GM21447 (cell line): ENCODE results near the gene LARGE2.
"Not testable (repeated sequence)": the region's sequence is repeated elsewhere in the genome, so short reads cannot be mapped to it uniquely, and the experiment has no call there.

Experiments used
- ATAC-seq: cut with Tn5 transposase; IDR thresholded peaks from one replicate; pipeline ENCODE4 v1.9.1; 2021; ENCODE audit not compliant: unreplicated experiment

The LARGE2 gene

DNA sequence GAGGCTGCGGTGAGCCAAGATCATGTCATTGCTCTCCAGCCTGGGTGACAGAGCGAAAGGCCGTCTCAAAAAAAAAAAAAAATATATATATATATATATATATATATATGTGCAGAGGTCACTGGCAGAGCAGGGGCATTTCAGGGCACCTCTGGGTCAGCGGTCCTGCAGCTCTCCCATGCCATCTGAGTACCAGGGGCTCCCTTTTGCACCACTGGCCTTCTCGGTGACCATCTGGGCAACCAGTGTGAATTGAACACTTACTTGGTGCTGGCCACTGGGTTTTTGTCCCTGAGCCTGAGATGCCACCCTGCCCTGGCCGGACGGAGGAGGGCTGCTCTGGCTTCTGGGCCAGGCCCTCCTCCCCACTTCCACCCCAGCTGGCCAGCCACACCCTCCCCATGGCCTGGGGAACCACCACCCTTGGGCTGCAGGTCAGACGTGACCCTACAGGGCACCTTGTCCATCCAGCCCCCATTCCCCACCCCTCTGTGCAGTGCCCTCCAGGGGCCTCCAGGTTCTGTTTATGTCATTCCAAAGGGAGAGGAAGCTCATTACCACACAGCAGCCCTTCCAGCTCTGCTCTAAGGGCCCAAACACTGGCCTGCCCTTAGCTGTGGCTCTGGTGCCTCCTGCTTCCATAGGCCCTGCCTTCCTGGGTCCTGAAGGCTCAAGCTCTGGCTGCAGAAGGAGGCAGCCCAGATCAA is 26.8 kb upstream of the LARGE2 start:
- no peak for ATAC-seq

DNA sequence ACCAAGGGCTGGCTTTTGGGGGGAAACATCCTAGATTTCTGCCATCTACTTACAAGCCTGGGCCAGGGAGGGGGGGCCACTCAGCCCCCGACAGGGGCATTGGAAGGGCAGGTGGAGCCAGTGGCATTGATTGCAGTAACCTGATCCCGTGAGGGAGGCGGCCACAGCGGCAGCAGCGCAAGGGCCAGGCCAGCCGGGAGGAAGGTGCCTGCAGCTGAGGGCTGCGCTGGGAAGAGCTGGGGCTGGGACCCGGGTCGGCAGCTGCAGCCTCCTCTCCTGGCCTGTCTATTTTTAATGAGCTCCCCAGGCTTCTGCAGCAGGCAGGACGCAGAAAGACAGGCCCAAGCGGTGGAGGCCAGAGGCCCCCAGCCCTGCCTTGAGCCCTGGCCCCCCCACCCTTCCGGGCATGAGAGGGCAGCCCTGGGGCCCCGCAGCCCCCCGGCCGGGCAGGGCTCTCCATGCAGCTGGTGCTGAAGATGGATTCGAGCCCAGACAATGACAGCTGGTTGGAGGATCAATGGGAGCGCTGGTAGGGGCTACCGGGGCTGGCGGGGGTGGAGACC is 26.0 kb upstream of the LARGE2 start:
- no peak for ATAC-seq

DNA sequence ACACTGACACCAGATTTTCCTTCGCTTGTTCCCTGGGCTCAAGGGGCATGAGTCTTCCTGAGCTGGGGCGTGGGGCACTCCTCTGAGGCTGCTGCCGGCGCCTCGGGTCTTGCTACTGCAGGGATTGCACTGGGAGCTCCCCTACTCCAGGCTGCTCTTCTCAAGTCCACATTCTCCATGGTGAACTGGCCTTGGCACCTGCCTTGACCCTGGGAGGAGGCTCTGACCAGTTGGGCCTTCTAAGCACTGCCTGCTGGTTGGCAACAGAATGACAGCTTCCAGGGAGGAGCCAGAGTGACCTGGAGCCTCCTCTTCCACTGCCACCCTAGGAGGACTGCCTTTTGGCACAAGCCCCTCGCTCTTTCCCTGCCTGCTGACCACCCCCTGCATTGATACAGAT is 24.9 kb upstream of the LARGE2 start:
- ATAC-seq = no peak

DNA sequence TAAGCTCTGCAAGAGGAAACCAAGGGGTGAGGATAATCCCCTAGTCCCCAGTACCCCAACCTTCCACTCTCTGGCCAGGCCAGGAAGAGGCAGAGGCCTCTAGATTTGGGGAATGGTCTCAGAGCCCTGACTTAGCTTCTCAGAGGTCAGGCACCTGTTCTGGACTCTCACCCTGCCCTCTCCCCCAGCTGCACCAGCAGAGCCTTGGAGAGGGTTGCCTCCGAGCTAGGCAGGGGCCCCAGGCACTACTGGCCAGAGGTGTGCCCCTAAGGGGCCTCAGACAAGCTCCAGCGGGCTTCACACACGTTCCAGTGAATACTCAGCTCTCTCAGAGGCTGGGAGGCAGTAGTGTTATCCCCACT is 23.4 kb upstream of the LARGE2 start:
- no peak for ATAC-seq

DNA sequence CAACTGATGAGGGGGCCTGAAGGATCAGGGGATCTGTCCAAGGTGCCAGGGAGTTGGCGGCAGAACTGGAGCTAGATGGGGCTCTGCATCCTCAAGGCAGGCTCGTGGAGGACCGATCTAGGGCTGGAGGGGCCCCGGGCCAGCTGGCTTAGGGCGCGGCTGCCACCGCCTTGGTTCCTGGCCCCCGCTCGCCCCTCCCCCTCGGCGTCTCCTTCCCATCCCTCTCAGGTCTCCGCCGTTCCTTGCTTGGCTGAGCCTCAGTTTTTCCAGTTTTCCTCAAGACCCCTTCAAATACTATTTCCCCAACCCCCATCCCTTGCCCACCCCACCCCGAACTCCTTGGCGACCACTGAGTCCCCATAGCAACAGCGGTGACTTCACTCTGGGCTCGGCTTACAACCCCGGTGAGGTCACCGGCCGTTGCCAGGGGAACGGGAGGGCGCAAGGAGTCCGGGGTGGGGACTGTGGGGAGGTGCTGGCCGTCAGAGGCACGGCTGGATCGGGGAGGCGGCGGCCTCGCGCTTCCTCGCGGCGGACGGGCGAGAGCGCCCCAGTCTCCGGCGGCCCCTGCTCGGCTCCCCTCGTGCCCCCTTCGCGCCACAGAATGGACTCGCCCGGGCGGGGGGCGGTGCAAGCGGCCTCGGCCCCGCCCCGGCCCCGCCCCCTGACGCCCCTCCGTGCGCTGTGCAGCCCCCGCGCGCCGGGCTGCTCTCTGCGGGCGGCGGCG is 22.8 kb upstream of the LARGE2 start:
- peak; percentile 49 for ATAC-seq

DNA sequence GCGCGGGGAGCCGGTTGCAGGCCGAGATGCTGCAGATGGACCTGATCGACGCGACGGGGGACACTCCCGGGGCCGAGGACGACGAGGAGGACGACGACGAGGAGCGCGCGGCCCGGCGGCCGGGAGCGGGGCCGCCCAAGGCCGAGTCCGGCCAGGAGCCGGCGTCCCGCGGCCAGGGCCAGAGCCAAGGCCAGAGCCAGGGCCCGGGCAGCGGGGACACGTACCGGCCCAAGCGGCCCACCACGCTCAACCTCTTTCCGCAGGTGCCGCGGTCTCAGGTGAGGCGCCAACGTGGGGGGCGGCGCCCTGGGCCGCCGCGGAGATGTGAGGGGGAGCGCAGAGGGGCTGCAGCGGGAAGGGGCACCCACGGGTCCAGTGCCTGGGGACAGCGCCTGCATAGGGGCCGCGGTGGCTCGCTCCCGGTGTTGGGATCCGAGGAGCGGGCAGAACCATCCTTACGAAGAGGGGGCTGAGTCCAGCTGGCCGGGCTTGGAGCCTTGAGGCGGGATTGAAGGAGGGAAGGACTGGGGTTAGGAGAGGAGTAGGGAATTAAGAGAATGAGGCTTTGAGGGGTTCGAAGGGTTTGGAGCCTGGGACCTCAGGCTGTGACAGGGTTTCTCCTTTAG is 22.2 kb upstream of the LARGE2 start:
- ATAC-seq = peak; percentile 13

DNA sequence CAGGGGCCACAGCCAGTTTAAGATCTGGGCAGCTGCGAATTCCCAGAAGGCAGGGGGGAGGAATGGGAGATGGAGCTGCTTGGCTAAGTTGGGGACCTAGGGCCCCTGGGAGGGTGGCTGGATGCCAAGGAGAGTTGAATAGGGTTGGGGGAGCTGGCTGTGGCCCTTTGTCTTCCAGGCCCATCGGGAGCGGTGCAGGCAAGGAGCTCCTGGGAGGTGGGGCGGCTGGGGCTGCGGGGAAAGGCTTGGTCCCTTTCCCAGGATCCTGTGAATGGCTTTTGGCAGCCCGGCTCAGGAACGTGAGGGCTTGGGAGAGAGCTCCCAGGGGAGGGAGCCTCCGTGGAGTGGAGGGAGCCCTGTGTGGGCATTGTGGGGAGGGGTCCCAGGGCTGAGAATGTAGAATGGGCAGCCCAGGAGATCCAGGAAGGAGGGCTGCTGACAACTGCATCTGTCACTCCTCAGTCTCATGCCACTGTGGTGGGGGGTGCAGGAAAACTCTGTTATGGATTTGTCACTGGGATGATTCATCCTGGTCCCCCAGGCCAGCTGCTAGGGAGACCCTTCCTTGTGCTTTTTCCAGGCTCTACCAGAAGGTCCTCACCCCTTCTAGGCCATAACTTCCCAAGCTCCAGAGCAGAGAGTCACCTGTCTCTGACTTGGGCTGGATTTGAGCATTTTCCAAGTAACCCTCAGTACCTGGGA is 21.4 kb upstream of the LARGE2 start:
- no peak for ATAC-seq

DNA sequence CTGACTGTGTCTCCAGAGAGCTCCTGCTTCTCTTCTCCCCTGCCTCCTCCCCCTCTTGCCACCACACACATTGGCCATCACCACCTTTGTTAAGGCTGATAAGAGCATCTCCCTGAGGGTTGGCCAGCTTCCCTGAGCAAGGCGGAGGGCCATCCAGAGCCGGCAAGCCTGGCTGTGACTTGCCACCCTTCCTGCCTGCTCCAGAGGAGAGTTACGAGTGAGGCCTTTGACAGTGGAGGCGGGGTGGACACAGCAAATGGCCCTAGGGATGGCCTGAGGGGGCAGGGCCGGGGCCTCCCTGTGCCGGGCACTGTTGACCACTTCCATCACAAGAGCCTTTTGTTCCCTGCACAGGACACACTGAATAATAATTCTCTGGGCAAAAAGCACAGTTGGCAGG is 20.8 kb upstream of the LARGE2 start:
- ATAC-seq = no peak

DNA sequence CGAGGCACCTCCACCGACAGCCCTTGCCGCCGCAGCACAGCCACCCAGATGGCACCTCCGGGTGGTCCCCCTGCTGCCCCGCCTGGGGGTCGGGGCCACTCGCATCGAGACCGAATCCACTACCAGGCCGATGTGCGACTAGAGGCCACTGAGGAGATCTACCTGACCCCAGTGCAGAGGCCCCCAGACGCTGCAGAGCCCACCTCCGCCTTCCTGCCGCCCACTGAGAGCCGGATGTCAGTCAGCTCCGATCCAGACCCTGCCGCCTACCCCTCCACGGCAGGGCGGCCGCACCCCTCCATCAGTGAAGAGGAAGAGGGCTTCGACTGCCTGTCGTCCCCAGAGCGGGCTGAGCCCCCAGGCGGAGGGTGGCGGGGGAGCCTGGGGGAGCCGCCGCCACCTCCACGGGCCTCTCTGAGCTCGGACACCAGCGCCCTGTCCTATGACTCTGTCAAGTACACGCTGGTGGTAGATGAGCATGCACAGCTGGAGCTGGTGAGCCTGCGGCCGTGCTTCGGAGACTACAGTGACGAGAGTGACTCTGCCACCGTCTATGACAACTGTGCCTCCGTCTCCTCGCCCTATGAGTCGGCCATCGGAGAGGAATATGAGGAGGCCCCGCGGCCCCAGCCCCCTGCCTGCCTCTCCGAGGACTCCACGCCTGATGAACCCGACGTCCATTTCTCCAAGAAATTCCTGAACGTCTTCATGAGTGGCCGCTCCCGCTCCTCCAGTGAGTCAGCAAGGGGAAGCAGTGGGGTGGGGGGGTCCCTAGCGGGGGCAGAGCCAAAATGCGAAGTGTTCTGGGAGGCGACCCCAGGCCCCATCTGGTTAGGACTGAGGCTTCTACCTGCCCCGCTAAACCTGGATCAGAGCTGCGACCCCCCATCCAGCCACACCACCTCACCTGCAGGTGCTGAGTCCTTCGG is 19.7 kb upstream of the LARGE2 start:
- no peak for ATAC-seq

DNA sequence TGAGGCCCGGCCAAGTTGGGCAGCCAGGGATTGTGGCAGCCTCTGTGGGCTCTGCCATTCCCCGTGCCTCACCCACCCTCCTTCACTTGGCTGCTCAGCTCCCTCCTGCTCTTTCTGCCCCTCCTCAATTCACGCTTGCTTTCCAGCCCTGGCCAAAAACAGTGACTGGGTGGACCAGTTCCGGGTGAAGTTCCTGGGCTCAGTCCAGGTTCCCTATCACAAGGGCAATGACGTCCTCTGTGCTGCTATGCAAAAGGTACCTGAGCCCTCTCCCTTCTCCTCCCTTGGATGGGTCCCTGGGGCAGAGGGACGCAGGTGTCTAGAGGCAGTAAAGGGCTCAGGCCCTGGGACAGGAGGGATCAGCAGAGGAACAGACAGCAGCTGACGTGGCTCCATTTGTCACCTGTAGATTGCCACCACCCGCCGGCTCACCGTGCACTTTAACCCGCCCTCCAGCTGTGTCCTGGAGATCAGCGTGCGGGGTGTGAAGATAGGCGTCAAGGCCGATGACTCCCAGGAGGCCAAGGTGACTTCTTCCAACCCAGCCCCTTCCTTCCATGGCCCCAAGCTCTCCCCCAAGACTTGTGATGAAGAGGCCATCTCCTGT is 18.0 kb upstream of the LARGE2 start:
- no peak for ATAC-seq

DNA sequence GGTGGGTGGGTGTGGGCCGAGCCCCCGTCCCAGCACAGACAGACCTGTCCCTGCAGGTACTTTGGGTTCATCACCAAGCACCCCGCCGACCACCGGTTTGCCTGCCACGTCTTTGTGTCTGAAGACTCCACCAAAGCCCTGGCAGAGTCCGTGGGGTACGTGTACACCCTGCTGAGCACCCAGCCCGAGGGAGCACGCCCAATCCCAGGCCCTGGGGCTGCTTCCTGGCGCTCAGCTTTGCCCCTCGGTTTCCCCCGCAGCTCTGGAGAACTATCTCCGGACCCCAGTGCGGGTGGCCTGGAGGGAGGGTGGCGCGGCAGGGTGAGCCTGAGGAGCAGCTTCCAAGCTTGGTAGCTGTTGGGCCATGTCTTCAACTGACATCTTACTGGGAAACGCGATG is 17.4 kb upstream of the LARGE2 start:
- ATAC-seq = no peak

DNA sequence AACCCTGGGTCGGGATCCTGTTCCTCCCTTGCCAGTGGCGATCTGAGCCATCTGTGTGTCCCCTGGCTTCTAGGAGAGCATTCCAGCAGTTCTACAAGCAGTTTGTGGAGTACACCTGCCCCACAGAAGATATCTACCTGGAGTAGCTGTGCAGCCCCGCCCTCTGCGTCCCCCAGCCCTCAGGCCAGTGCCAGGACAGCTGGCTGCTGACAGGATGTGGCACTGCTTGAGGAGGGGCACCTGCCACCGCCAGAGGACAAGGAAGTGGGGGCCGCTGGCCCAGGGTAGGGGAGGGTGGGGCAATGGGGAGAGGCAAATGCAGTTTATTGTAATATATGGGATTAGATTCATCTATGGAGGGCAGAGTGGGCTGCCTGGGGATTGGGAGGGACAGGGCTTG is 16.9 kb upstream of the LARGE2 start:
- ATAC-seq = not testable (repeated sequence)

DNA sequence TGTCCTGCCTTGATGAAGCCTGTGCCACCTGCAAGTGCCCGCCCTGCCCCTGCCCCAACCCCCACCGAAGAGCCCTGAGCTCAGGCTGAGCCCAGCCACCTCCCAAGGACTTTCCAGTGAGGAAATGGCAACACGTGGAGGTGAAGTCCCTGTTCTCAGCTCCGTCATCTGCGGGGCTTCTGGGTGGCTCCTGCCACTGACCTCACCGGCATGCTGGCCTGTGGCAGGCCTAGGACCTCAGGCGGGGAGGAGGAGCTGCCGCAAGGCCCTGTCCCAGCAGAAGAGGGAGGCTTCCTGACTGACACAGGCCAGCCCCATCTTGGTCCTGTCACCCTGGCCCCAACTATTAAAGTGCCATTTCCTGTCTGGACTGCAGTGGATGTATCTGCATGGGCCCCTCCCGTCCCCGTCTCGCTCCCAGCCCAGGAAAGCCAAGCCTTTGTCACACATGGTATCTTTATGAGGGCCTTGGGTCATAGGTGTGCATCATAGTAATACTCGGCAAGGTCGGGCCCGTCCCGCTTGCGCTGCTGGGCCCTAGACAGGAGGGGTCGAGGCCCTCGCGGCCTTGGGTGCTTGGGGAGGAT is 16.3 kb upstream of the LARGE2 start:
- ATAC-seq = no peak

DNA sequence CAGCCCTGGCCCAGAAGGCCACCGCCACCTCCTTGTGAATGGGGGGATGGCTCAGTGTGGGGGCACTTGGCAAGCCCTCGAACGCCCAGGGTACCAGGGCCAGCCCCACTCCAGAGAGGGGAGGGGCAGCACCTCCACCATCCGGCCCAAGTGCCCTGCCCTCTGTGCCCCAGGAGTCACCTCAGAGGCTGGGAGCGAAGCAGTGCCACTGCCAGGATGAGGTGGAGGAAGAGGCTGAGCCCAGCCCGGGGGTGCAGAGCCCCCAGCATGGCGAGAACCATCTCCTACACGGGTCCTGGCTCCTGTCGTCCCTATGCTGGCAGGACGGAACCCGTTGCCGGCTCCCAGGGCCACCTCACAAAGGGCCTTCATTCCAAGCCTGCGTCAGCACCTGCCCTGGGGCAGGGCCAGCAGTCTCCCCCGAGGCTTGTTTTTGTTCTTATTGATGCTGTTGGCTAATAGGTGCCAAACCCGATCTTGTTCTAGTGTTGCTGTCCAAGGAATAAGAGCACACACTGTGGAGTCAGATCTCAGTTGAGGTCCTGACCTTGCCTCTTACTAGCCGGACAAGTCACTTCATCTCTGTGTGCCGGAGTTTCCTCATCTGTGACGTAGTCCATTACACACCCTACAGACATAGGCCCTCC is 15.4 kb upstream of the LARGE2 start, which contains the start of gene FREY1:
Gene FREY1 (minus strand): TSS at position 307 of the 647 bp plus-strand sequence. CDS start 26 bp downstream, at position 281.
- ATAC-seq = no peak

DNA sequence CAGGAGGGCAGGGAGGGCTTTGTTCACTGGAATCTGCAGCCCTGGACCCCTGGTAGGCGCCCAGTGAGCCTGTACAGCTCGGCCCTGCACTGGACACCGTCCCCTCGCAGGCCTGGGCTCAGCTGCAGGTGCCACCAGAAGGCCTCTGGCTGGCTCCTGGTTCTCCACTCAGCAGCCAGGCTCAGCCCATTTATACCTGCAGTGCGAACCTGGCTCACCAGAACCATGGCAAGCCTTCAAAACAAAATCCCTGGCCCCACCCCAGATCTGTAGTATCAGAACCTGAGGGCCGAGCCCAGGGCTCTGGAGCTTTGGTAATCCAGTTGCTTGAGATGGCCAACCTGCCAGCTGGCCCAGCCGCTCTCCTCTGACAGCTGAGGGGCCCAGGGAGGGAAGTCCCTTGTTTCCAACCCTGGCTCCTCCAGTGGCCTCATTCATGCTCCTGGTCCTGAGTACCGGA is 14.5 kb upstream of the LARGE2 start:
- no peak for ATAC-seq

DNA sequence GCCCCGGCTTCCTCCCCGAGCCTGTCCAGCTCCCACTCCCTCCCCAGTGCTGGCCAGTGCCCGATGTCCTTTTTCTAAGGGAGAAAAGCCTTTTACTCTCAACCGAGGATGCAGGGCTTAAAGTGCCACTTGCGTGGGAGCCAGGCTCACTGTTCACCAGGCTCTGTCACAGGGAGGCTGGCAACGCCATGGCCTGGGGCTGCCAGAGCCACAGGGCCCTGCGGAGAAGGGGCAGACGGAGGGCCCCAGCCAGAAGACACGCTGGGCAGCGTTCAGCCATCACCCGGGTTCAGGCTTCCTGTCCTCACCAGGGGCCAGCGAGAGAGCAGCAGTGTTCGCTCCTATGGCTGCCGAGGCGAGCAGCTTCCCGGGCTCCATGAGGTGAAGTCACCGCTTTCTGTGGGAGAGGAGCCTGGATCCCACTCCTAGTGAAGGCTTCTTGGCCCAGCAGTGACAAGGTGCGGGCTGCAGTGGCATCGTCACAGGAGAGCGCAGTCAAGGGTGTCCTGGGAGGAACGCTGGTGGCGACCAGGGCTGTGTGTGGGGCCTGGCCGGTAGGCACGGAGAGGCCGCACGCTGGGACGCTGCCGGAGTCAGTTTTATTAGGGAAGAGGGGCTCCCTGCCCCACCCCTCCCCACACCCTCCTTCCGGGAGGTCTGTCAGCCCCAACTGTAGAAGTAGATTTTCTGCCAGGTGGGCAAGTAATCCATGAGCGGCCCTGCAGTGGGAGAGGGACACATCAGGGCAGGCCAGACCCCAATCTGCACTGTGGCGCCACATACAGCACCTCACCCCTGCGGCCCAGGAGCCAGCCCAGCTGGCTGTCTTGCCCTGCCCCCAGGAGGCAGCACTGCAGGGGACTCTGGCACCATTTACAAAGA is 12.6 kb upstream of the LARGE2 start:
- ATAC-seq = no peak

DNA sequence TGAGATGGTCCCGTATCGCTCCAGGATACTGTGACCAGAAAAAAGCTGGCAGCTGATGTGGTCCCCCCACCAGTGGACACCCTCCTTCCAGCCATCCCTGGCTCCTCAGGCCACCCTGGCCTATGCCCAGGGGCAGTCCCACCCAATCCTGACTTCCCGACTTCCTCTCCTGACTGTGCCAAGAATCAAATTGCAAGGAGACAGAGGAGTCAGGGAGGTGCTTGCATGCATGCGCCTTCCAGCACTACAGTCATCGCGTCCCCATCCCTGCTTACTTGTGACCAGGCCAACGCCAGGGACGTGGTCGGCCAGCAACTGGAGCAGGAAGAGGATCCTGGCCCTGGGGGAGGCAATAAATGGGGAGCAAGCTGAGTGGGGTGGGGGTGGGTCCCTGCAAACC is 11.8 kb upstream of the LARGE2 start:
- no peak for ATAC-seq

DNA sequence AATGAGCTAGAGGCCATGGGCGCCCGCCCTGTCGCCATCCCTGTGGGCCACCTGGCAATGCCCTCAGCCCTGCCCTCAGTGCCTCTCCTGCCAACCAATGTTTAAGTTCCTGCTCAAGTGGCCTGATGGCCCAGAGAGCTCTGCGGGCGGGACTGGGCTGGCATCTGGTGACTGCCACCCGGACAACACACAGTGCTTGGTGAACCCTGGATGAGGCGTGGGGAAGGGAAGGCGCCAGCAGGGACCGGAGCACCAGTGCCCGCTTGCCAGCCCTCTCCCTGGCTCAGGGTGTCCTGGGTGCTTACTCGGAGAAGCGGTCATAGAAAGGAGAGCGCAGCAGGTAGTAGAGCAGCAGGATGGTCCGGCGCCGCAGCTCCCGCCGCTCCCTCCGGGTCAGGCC is 8.9 kb upstream of the LARGE2 start:
- no peak for ATAC-seq
